Measurements from ENCODE around the gene WDR12. TPM values are rescaled to one million over a fixed set of nuclear protein-coding genes. Genes with fewer than 3 reads are reported as not detected.
A peak's percentile ranks its signal among the peaks of the same experiment; 100 is the strongest.
"Not testable (repeated sequence)": the region's sequence is repeated elsewhere in the genome, so short reads cannot be mapped to it uniquely, and the experiment has no call there.

The WDR12 gene
- total RNA-seq, 3 donors from 2014 or later: 172 to 219 (median 211) TPM

DNA sequence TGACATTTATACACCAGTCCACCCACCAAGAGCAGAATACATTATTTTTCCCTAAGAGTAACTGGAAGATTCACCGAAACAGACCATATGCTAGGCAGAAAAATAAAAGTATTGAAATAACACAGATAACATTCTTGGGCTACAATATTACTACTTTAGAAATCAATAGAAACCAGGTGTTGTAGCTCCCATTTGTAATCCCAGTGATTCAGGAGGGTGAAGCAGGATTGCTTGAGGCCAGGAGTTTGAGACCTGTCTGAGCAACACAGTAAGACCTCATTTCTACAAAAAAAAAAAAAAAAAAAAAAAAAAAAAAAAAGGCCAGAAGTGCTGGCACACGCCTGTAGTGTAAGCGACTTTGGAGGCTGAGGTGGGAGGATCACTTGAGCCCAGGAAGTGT, 49.5 kb downstream of the WDR12 start:
- ATAC-seq (no peak), DNase-seq (no peak)
- peaks cover 2% of the 10 kb centered on the region for H3K27me3 Mint-ChIP-seq (ENCODE audit: low read depth)
- H3K9me3 Mint-ChIP-seq: peaks cover 4% of the 10 kb centered on the region
- H3K36me3 Mint-ChIP-seq (ENCODE audit: insufficient read depth): no peaks in the 10 kb centered on the region
- no peak overlapping the region for H3K4me3 Mint-ChIP-seq
- no peaks in the 10 kb centered on the region for H3K4me1 Mint-ChIP-seq (ENCODE audit: low read depth)

DNA sequence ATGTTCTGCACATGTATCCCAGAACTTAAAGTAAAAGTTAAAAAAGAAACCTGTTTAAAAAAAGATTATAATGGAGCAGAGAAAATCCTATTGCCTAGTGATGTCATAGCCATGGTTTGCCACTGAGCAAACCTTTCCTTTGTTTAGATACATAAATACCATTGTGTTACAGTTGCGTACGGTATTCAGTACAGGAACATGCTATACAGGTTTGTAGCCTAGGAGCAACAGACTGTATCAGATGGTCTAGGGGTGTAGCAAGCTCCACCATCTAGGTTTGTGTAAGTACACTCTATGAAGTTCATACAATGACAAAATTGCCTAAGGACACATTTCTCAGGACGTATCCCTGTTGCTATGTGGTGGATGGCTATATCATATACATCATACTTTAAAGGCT, 52.9 kb downstream of the WDR12 start:
- H3K27me3 Mint-ChIP-seq (ENCODE audit: low read depth): peaks cover 2% of the 10 kb centered on the region
- no peak for DNase-seq
- H3K36me3 Mint-ChIP-seq (ENCODE audit: insufficient read depth): no peaks in the 10 kb centered on the region
- peaks cover 7% of the 10 kb centered on the region for H3K9me3 Mint-ChIP-seq
- H3K4me1 Mint-ChIP-seq (ENCODE audit: low read depth): no peaks in the 10 kb centered on the region
- no peak for ATAC-seq
- no peak overlapping the region for H3K4me3 Mint-ChIP-seq

GRCh38 chr2:202849343-202849742, 62.1 kb downstream of the WDR12 start:
- H3K4me3 Mint-ChIP-seq; ATAC-seq; H3K9me3 Mint-ChIP-seq; H3K4me1 Mint-ChIP-seq (ENCODE audit: low read depth); H3K36me3 Mint-ChIP-seq (ENCODE audit: insufficient read depth); DNase-seq; H3K27me3 Mint-ChIP-seq (ENCODE audit: low read depth): not testable (repeated sequence)

DNA sequence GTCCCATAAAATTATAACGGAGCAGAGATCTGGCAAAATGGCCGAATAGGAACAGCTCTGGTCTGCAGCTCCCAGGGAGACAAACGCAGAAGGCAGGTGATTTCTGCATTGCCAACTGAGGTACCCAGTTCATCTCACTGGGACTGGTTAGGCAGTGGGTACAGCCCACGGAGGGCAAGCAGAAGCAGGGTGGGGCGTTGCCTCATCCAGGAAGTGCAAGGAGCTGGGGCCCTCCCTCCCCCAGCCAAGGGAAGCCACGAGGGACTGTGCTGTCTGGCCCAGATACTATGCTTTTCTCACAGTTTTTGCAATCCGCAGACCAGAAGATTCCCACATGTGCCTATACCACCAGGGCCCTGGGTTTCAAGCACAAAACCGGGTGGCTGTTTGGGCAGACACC, 62.7 kb downstream of the WDR12 start:
- ATAC-seq (no peak), DNase-seq (no peak)
- no peak overlapping the region for H3K4me3 Mint-ChIP-seq
- no peaks in the 10 kb centered on the region for H3K27me3 Mint-ChIP-seq (ENCODE audit: low read depth)
- H3K4me1 Mint-ChIP-seq (ENCODE audit: low read depth): peaks cover 5% of the 10 kb centered on the region
- H3K9me3 Mint-ChIP-seq: peaks cover 3% of the 10 kb centered on the region
- no peaks in the 10 kb centered on the region for H3K36me3 Mint-ChIP-seq (ENCODE audit: insufficient read depth)

DNA sequence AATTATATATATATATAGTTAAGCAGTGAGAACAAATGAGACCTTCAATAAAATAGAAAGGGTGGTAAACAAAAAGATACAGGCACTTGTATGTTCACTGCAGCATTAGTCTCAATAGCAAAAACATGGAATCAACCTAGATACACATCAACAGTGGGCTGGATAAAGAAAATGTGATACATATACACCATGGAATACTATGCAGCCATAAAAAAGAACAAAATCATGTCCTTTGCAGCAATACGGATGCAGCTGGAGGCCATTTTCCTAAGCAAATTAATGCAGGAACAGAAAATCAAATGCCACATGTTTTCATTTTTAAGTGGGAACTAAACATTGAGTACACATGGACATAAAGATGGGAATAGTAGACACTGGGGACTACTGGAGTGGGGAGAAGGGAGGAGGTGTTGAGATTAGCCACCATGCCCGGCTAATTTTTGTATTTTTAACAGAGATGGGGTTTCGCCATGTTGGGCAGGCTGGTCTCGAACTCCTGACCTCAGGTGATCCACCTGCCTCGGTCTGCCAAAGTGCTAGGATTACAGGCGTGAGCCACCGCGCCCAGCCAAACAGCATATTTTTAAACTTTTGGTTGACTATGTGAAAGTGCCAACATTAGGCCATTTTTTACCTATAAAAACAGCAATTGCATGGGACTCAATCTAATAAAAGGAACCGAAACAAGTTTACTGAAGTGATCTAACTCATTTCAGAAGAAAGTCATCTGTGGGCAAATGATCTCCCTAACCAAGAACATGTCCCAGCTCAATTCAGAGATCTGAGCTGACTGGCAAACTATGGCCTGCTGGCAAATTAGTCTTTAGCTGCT, 63.6 kb downstream of the WDR12 start:
- peaks cover 5% of the 10 kb centered on the region for H3K4me1 Mint-ChIP-seq (ENCODE audit: low read depth)

DNA sequence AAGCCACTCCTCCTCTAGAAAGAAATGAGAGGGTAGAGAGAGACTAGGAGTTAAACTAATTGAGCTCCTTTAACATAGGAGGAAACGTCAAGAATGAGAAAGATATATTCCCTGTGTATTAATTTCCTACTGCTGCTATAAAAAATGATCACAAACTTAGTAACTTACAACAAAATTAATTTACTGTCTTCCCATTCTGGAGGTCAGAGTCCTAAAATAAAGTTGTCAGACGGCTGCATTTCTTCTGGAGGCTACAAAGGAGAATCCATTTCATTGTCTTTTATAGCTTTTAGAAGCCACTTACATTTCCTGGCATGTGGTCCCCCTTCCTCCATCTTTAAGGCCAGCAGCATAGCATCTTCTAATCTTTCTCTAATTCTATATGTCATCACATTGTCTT, 66.8 kb downstream of the WDR12 start:
- Mint-ChIP-seq H3K4me1 (ENCODE audit: low read depth) (peaks cover 5% of the 10 kb centered on the region), H3K4me3 (no peak overlapping the region), H3K36me3 (ENCODE audit: insufficient read depth) (peaks cover 5% of the 10 kb centered on the region), H3K27me3 (ENCODE audit: low read depth) (no peaks in the 10 kb centered on the region), H3K9me3 (peaks cover 8% of the 10 kb centered on the region)
- DNase-seq (no peak), ATAC-seq (no peak)

More for the DNA sequence above, 63.6 kb downstream of the WDR12 start:
- DNase-seq (no peak), ATAC-seq (no peak)
- no peak overlapping the region for H3K4me3 Mint-ChIP-seq
- peaks cover 3% of the 10 kb centered on the region for H3K9me3 Mint-ChIP-seq
- H3K36me3 Mint-ChIP-seq (ENCODE audit: insufficient read depth): no peaks in the 10 kb centered on the region
- H3K27me3 Mint-ChIP-seq (ENCODE audit: low read depth): no peaks in the 10 kb centered on the region

DNA sequence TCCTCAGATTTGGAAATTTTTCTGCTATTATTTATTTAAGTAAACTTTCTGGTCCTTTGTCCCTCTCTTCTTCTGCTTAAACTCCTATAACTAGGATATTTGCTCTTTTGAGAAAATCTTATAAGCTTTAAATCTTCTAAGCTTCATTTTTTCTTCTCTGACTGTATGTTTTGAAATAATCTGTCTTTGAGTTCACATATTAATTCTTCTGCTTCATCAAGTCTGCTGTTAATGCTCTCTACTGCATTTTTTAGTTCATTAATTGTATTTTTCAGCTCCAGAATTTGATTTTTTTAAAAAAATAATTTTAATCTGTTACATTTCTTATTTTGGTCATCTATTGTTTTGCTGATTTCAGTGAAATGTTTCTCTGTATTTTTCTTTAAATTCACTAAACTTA, 68.8 kb downstream of the WDR12 start:
- Mint-ChIP-seq H3K27me3 (ENCODE audit: low read depth) (no peaks in the 10 kb centered on the region), H3K4me3 (no peak overlapping the region), H3K36me3 (ENCODE audit: insufficient read depth) (peaks cover 5% of the 10 kb centered on the region), H3K9me3 (peaks cover 6% of the 10 kb centered on the region), H3K4me1 (ENCODE audit: low read depth) (no peaks in the 10 kb centered on the region)
- DNase-seq (no peak), ATAC-seq (no peak)

DNA sequence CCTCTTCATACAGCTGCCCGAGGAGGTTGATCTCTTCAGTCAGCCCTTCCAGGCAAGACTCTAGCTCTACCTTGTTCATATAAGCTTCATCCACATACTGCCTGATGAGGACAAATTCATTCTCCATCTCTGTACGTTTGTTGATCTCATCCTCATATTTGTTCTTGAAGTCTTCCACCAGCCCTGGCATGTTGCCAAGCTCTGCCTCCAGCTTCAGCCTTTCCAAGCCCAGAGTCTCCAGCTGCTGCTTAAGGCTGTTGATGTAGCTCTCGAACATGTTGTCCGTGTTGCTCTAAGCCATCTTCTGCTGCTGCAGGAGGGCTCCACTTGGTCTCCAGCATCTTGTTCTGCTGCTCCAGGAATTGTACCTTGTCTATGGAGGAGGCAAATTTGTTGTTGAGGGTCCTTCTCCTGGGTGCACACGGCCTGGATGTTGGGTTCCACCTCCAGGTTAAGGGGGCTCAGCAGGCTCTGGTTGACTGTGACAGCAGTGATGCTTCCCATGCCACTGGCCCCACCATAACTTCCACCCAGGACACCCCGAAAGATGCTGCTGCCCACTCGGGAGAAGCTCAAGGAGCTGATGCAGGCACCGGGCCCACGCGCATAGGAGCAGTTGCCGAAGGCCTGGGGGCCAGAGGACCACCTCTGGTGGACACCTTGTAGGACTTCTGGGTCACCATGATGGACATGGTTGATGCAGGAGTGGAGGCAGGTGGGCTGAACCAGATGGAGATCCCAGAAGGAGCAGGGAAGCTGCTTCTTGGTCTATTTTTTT, 70.2 kb downstream of the WDR12 start:
- DNase-seq (no peak), ATAC-seq (no peak)
- H3K36me3 Mint-ChIP-seq (ENCODE audit: insufficient read depth): peaks cover 5% of the 10 kb centered on the region
- H3K27me3 Mint-ChIP-seq (ENCODE audit: low read depth): no peaks in the 10 kb centered on the region
- peaks cover 5% of the 10 kb centered on the region for H3K9me3 Mint-ChIP-seq
- no peaks in the 10 kb centered on the region for H3K4me1 Mint-ChIP-seq (ENCODE audit: low read depth)
- no peak overlapping the region for H3K4me3 Mint-ChIP-seq

GRCh38 chr2:202831242-202832220, 79.9 kb downstream of the WDR12 start:
- Mint-ChIP-seq H3K9me3 (no peaks in the 10 kb centered on the region), H3K4me1 (ENCODE audit: low read depth) (peaks cover 10% of the 10 kb centered on the region), H3K4me3 (no peak overlapping the region), H3K27me3 (ENCODE audit: low read depth) (no peaks in the 10 kb centered on the region), H3K36me3 (ENCODE audit: insufficient read depth) (no peaks in the 10 kb centered on the region)
- ATAC-seq (peak; percentile 59 to 65), DNase-seq (peak; percentile 12)

DNA sequence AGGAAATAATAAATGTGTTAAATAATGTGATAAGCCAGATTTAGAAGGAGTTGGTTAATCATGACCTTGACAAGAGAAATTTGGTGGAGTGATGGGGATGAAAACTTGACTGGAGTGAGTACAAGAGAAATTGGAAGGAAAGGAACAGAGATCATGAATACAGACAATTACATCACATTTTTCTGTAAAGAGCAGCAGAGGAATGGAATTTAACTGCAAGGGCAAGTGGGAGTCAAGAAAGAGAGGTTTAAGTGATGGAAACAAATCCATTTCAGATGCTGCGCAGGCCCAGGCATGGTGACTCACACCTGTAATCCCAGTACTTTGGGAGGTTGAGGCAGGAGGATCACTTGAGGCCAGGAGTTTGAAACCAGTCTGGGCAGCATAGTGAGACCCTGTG, 86.6 kb downstream of the WDR12 start:
- Mint-ChIP-seq H3K36me3 (ENCODE audit: insufficient read depth) (no peaks in the 10 kb centered on the region), H3K27me3 (ENCODE audit: low read depth) (no peaks in the 10 kb centered on the region), H3K4me3 (no peak overlapping the region), H3K4me1 (ENCODE audit: low read depth) (no peaks in the 10 kb centered on the region), H3K9me3 (no peaks in the 10 kb centered on the region)
- DNase-seq (no peak), ATAC-seq (no peak)

Other genes with a start within 250 kb of the WDR12 start
- 1 to 10 TPM; 3.3 to 4.7 (median 4.0) TPM for gene ICA1L, start 39.9 kb downstream of the WDR12 start, total RNA-seq
- gene CARF, start 602 bp upstream of the WDR12 start, total RNA-seq: 1 to 10 TPM; 1.2 to 1.5 (median 1.4) TPM
- 1 to 10 TPM; 3.5 to 5.1 (median 5.0) TPM for gene NBEAL1, start 103.2 kb upstream of the WDR12 start, total RNA-seq

Data from activated T-cell treated with anti-CD3 and anti-CD28 coated beads, Interleukin-2, amount 50 U/mL, for 4 hours (primary cell).